Measurements from ENCODE around the gene TMEM213.

DNA sequence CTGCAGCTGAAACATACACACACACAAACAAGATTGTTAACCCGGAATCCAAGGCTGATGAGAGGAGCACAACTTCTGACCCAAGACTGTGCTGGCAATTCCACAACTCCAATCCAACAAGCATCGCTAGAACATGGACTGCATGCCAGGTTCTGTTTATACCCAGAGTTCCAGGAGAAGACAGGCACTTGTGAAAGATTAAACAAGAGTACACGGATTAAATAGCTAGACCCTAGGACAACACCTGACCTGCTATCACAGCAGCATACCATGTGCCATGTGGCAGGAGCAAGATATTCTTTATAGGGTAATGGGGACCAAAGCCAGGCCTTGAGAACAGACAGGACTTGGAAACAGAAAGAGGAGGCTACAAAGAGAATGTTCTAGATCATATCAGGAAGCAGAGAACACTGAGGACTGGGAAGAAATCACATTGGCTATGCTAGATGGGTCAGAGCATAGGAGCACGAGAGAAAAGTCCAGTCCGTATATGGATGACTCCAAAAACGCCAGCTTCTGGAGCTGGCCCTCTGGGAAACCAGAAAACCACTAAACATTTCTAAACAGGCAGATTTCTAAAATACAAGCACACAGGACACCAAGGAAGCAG lies 83.9 kb downstream of the TMEM213 start:
- TF ChIP-seq GATA2 (IDR thresholded peaks at IDR 0.05; ENCODE audit: low read depth, low read length) (no peak), GATA3 (IDR thresholded peaks at IDR 0.05; ENCODE audit: low read depth, low read length) (no peak)

Measured in SH-SY5Y (cell line).